Uterus (tissue), 4 donors: Measurements from ENCODE around the gene ALOX5. TPM values are rescaled to one million over a fixed set of nuclear protein-coding genes. Genes with fewer than 3 reads are reported as not detected.

Experiments used
- DNase-seq, 2 donors: peaks; one replicate each; pipeline ENCODE4 v3.0.0-alpha.2; 2019 to 2020
- H3K27ac ChIP-seq, 2 donors: fragments of 200-600 bp; sonication (generic); 1 replicate in 1 of 2; 2 replicates in 1 of 2; pipeline ENCODE4 v1.5.1; 2016 to 2018
- H3K27me3 ChIP-seq, 2 donors: fragments of 200-600 bp; sonication (generic); one replicate each; pipeline ENCODE4 v1.5.1; 2018 to 2019; ENCODE audit warnings: control low read depth in 1 of 2
- H3K36me3 ChIP-seq, 2 donors: fragments of 200-600 bp; sonication (generic); one replicate each; pipeline ENCODE4 v1.5.1; 2019; ENCODE audit warnings: control low read depth in 1 of 2
- H3K4me1 ChIP-seq, 2 donors: fragments of 200-600 bp; sonication (generic); one replicate each; pipeline ENCODE4 v1.5.1; 2018 to 2019; ENCODE audit warnings: control low read depth in 1 of 2
- H3K4me3 ChIP-seq, 2 donors: fragments of 200-600 bp; sonication (generic); 1 replicate in 1 of 2; 2 replicates in 1 of 2; pipeline ENCODE4 v1.5.1; 2018 to 2019; ENCODE audit warnings: mild to moderate bottlenecking in 1 of 2
- H3K9me3 ChIP-seq, 2 donors: fragments of 200-600 bp; sonication (generic); one replicate each; pipeline ENCODE4 v1.5.1; 2019; ENCODE audit warnings: control low read depth in 1 of 2
- CTCF ChIP-seq, 4 experiments: fragments of 200-600 bp in 2 of 4; fragments of 450-650 bp in 2 of 4; sonication (generic) in 2 of 4; IDR thresholded peaks; one replicate each; pipeline ENCODE4 v1.5.1; 2016 to 2019; ENCODE audit warnings: antibody characterized with exemption in 4 of 4, mild to moderate bottlenecking in 2 of 4, moderate library complexity in 1 of 4
- POLR2A ChIP-seq, 2 donors: fragments of 450-650 bp; IDR thresholded peaks; one replicate each; pipeline ENCODE4 v1.6.1; 2016; ENCODE audit warnings: antibody characterized with exemption in 2 of 2, mild to moderate bottlenecking in 1 of 2, moderate library complexity in 1 of 2
- intact Hi-C: fragments of 100-400 bp; cut with DNase I; formaldehyde crosslinking; loops from one replicate; pipeline ENCODE4 v1.15.1; 2023; ENCODE audit warnings: low total_unique reads
- total RNA-seq, 4 donors: library from RNA; depleted of rRNA in 3 of 4; stranded (reverse); fragments of >200 nt in 3 of 4; gene quantifications; one replicate each; pipeline versions ENCODE4 v1.1.0 to v1.2.4, GENCODE V29; 2014 to 2023
- donor health status: DM: yes; HTN: yes; CAD: no.

Gene ALOX5
- total RNA-seq, 4 donors from 2014 or later, result 3.5 to 32.5 (median 10.6) TPM

GRCh38 chr10:45439873-45440272, 65.9 kb downstream of the ALOX5 start:
- Histone ChIP-seq H3K36me3 (no peaks in the 10 kb centered on the region), H3K27ac (no peak overlapping the region), H3K4me3 (no peak overlapping the region), H3K27me3 (no peaks in the 10 kb centered on the region), H3K4me1 (no peaks in the 10 kb centered on the region), H3K9me3 (no peaks in the 10 kb centered on the region)
- DNase-seq, result no peak
- intact Hi-C loops, result no loop called here
- no peak for TF ChIP-seq CTCF (IDR thresholded peaks at IDR 0.05)
- TF ChIP-seq POLR2A (IDR thresholded peaks at IDR 0.05), result no peak

GRCh38 chr10:45440511-45441062, 66.6 kb downstream of the ALOX5 start:
- TF ChIP-seq CTCF (IDR thresholded peaks at IDR 0.05), result no peak
- no peak for TF ChIP-seq POLR2A (IDR thresholded peaks at IDR 0.05)
- Histone ChIP-seq H3K9me3 (no peaks in the 10 kb centered on the region), H3K27ac (no peak overlapping the region), H3K4me3 (no peak overlapping the region), H3K27me3 (no peaks in the 10 kb centered on the region), H3K36me3 (no peaks in the 10 kb centered on the region), H3K4me1 (no peaks in the 10 kb centered on the region)
- no peak for DNase-seq
- intact Hi-C loops, result no loop called here

GRCh38 chr10:45441239-45442190, 67.5 kb downstream of the ALOX5 start:
- Histone ChIP-seq H3K36me3 (no peaks in the 10 kb centered on the region), H3K27ac (no peak overlapping the region), H3K9me3 (no peaks in the 10 kb centered on the region), H3K4me1 (no peaks in the 10 kb centered on the region), H3K4me3 (no peak overlapping the region), H3K27me3 (no peaks in the 10 kb centered on the region)
- intact Hi-C loops, result no loop called here
- no peak for TF ChIP-seq CTCF (IDR thresholded peaks at IDR 0.05)
- no peak for TF ChIP-seq POLR2A (IDR thresholded peaks at IDR 0.05)
- DNase-seq, result no peak

GRCh38 chr10:45442251-45442650, 68.2 kb downstream of the ALOX5 start:
- Histone ChIP-seq H3K27me3 (no peaks in the 10 kb centered on the region), H3K9me3 (no peaks in the 10 kb centered on the region), H3K27ac (no peak overlapping the region), H3K4me3 (no peak overlapping the region), H3K36me3 (no peaks in the 10 kb centered on the region), H3K4me1 (no peaks in the 10 kb centered on the region)
- TF ChIP-seq POLR2A (IDR thresholded peaks at IDR 0.05) (no peak), CTCF (IDR thresholded peaks at IDR 0.05) (no peak)
- DNase-seq, result no peak
- intact Hi-C loops, result no loop called here

GRCh38 chr10:45442662-45443061, 68.6 kb downstream of the ALOX5 start:
- TF ChIP-seq POLR2A (IDR thresholded peaks at IDR 0.05), result no peak
- TF ChIP-seq CTCF (IDR thresholded peaks at IDR 0.05), result no peak
- H3K27ac ChIP-seq, result no peak overlapping the region
- H3K9me3 ChIP-seq, result no peaks in the 10 kb centered on the region
- H3K27me3 ChIP-seq, result no peaks in the 10 kb centered on the region
- intact Hi-C loops, result no loop called here
- H3K4me1 ChIP-seq, result no peaks in the 10 kb centered on the region
- no peak for DNase-seq
- H3K4me3 ChIP-seq, result no peak overlapping the region
- no peaks in the 10 kb centered on the region for H3K36me3 ChIP-seq
